ENCODE results near the gene BAZ1B. TPM values are rescaled to one million over a fixed set of nuclear protein-coding genes. Genes with fewer than 3 reads are reported as not detected.
"Not testable (repeated sequence)": the region's sequence is repeated elsewhere in the genome, so short reads cannot be mapped to it uniquely, and the experiment has no call there.

BAZ1B gene
- total and polyA plus RNA-seq, 12 donors = 14.5 to 65.5 (median 43.7) TPM

GRCh38 chr7:73547841-73548240 is 25.7 kb upstream of the BAZ1B start:
- 91 to 97% (median 95%) methylated on average over 7 to 9 of the region's 9 CpGs for WGBS, 4 donors
- intact Hi-C loops (cut with DNase I) = no loop called here
- TF ChIP-seq POLR2A (IDR thresholded peaks at IDR 0.05) (no peak), CTCF (IDR thresholded peaks at IDR 0.05) (no peak)
- no peak for DNase-seq
- H3K4me1 ChIP-seq (replicated peaks in 1 of 2) = peaks cover 0 to 12% of the 10 kb centered on the region in 2 donors
- no peak overlapping the region for H3K27ac ChIP-seq
- no peak overlapping the region for H3K4me3 ChIP-seq
- no peaks in the 10 kb centered on the region for H3K27me3 ChIP-seq
- H3K9me3 ChIP-seq (replicated peaks in 1 of 3) = no peaks in the 10 kb centered on the region
- H3K36me3 ChIP-seq (replicated peaks in 1 of 2) = peaks cover 0 to 41% of the 10 kb centered on the region in 2 donors

DNA sequence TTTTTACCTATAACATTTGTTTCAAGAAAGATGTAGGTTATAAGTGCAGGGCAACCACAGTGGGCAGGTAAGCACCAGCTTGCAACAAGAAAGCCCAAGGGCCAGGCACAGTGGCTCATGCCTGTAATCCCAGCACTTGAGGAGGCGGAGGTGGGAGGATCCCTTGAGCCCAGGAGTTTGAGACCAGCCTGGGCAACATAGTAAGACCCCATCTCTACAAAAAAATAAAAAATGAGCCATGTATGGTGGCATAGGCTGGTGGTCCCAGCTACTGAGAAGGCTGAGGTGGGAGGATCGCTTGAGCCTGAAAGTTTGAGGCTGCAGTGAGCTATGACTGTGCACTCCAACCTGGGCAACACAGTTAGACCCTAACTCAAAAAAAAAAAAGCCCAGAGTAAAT is 22.6 kb upstream of the BAZ1B start:
- no peak overlapping the region for H3K27ac ChIP-seq
- no peak for DNase-seq
- H3K4me3 ChIP-seq = no peak overlapping the region
- intact Hi-C loops (cut with DNase I) = no loop called here
- H3K36me3 ChIP-seq (replicated peaks in 1 of 2) = peaks cover 0 to 45% of the 10 kb centered on the region in 2 donors
- peaks cover 0 to 12% of the 10 kb centered on the region in 2 donors for H3K4me1 ChIP-seq (replicated peaks in 1 of 2)
- H3K9me3 ChIP-seq (replicated peaks in 1 of 3) = no peaks in the 10 kb centered on the region
- no peaks in the 10 kb centered on the region for H3K27me3 ChIP-seq
- WGBS, 4 donors = 95 to 100% (median 97%) methylated on average over 2 of the region's 2 CpGs
- no peak for TF ChIP-seq CTCF (IDR thresholded peaks at IDR 0.05)
- TF ChIP-seq POLR2A (IDR thresholded peaks at IDR 0.05) = no peak

GRCh38 chr7:73541722-73542121 is 19.6 kb upstream of the BAZ1B start:
- WGBS, 4 donors = 87 to 92% (median 89%) methylated on average over 10 of the region's 10 CpGs
- no peak overlapping the region for H3K27ac ChIP-seq
- no peak for TF ChIP-seq POLR2A (IDR thresholded peaks at IDR 0.05)
- no peak for TF ChIP-seq CTCF (IDR thresholded peaks at IDR 0.05)
- no peak overlapping the region for H3K4me3 ChIP-seq
- H3K36me3 ChIP-seq (replicated peaks in 1 of 2) = peaks cover 0 to 68% of the 10 kb centered on the region in 2 donors
- H3K9me3 ChIP-seq (replicated peaks in 1 of 3) = no peaks in the 10 kb centered on the region
- intact Hi-C loops (cut with DNase I) = no loop called here
- DNase-seq = no peak
- H3K27me3 ChIP-seq = no peaks in the 10 kb centered on the region
- peaks cover 0 to 7% of the 10 kb centered on the region in 2 donors for H3K4me1 ChIP-seq (replicated peaks in 1 of 2)

GRCh38 chr7:73539709-73540108 is 17.6 kb upstream of the BAZ1B start:
- 87 to 93% (median 89%) methylated on average over 8 to 13 of the region's 13 CpGs for WGBS, 4 donors

GRCh38 chr7:73538510-73538909 is 16.4 kb upstream of the BAZ1B start:
- WGBS, 4 donors = 90 to 100% (median 99%) methylated on average over 2 of the region's 2 CpGs
- H3K4me1 ChIP-seq (replicated peaks in 1 of 2); H3K27me3 ChIP-seq; H3K27ac ChIP-seq; H3K4me3 ChIP-seq; DNase-seq; H3K9me3 ChIP-seq (replicated peaks in 1 of 3); intact Hi-C loops (cut with DNase I): not testable (repeated sequence)
- H3K36me3 ChIP-seq (replicated peaks in 1 of 2) = peaks cover 0 to 80% of the 10 kb centered on the region in 2 donors

More at GRCh38 chr7:73539709-73540108, 17.6 kb upstream of the BAZ1B start:
- TF ChIP-seq POLR2A (IDR thresholded peaks at IDR 0.05) = no peak
- TF ChIP-seq CTCF (IDR thresholded peaks at IDR 0.05) = no peak
- Histone ChIP-seq H3K27me3 (no peaks in the 10 kb centered on the region), H3K4me1 (replicated peaks in 1 of 2) (peaks cover 0 to 7% of the 10 kb centered on the region in 2 donors), H3K36me3 (replicated peaks in 1 of 2) (peaks cover 0 to 80% of the 10 kb centered on the region in 2 donors), H3K27ac (no peak overlapping the region), H3K9me3 (replicated peaks in 1 of 3) (no peaks in the 10 kb centered on the region), H3K4me3 (no peak overlapping the region)
- intact Hi-C loops (cut with DNase I) = no loop called here
- DNase-seq = no peak

All from adrenal gland (tissue), 12 donors.